Superior temporal gyrus (tissue), 1 donor: ENCODE data around the gene ADPRH.

ENCODE experiments used
- DNase-seq: peaks from one replicate; pipeline ENCODE4 v3.0.0-alpha.2; 2016; ENCODE audit errors: extremely low spot score

ADPRH gene

DNA sequence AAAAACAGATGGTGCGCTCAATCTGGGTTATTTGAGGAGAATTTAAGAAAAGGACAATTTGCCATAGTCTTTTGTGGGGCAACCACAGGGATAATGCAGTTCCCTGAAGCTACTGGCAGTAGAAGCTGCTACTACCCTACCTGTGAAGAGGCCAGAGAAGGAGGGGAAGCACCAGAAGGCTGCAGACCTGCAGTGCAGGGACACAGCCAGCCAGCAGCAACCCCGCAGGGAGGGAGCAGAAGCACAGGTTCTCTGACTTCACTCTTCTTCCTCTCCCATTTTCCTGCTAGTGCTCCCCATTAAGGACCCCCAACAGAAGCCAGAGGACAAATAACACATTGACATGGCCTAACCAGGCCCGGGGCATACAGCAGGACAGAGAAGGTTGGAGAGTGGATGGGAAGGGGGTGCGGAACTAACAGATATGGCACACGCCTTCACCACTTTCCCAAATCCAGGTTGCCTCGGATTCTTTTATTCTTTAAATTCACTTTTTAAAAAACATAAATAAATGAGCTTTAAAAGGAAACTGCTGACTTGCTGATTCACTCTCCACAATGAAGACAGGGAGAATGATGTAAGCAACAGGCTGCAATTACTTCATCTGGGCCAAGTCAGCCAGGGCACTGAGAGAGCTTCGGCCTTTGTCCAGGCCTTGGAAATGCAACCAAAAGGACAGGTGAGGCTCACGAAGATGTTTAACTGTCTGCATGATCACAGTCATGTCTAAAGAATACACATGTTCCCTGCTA lies 51.0 kb downstream of the ADPRH start:
- DNase-seq = no peak

DNA sequence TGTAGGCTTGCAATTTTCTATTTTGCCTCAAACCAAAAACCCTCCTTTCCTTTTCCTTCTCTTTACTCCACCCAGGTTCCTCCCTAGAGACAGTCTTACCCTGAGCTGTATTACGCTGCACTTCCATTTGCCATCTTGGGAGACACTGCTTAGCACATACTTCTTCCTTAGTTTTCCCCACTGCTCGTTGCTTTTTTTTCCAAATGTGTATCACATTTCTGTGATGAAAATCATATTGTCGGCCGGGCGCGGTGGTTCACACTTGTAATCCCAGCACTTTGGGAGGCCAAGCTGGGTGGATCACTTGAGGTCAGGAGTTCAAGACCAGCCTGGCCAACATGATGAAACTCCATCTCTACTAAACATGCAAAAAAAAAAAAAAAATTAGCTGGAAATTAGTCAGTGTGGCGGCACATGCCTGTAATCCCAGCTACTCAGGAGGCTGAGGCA lies 51.6 kb downstream of the ADPRH start:
- no peak for DNase-seq

DNA sequence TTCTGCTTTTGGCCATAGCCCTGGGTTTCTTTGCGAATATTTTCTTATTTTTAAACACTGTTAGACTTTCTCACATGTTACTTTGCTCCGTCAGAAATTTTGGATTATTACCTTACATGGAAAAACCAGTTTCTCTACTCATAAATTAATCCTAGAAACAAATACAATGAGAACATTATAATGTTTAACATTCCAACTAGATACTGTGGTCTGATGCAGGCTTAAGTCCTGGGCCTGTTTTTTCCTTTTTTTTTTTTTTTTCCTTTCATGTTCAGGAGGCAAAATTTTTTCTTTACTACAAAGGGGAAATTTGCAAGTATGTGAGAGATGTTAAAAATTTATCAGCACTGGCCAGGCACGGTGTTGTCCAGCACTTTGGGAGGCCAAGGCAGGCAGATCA lies 52.2 kb downstream of the ADPRH start:
- DNase-seq = no peak

DNA sequence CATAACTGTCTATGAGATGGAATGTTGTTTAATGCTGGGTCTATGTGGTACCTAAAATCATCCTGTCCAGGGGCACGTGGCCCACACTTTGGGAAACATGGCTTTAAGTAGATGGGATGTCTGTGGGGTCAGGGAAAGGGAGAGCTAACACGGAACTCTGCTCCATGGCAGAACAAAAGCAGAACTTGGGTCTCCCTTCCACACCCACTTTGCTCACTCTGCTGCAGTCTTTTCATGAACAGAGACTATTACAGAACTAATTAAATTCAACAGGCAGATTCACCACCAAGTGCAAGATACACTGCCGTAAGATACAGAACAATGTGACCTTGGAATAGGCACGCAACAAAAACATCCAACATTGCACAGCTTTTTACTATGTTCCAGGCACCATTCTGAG lies 52.9 kb downstream of the ADPRH start:
- DNase-seq = no peak

DNA sequence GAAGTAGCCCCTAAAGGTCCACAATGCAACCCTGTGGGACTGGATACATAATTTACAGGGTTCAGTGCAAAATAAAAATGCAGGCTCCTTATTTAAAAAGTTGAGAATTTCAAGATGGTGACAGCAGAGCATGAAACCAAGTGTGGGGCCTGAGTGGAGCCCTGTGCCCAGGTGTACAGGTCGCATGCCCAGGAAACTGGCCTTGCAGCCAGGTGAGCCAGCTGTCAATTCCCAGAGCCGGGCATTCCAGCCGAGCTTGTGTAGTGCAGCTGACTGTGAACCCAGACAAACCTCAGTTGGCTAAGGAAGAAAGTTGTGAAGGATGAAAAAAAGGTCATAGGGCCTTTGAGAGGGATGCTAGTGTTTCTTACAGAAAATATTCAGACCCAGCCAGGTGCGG lies 53.5 kb downstream of the ADPRH start:
- no peak for DNase-seq

DNA sequence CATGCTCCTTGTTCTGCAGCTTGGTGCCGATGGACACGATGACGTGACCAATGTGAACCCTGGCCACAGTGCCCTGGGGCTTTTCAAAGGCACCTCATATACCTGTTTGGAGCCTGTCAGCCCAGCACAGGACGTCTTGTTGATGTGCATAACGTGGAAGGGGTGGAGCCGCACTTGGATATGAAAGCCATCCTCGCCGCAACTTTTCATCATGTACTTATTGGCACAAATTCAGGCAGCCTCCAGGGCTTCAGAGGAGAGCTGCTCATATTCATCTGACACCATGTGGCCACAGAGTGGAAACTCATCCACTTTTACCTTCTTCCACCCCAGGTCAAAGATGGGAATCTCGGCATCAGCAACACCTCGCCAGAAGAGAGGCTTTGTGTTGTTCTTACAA lies 56.4 kb downstream of the ADPRH start:
- no peak for DNase-seq

DNA sequence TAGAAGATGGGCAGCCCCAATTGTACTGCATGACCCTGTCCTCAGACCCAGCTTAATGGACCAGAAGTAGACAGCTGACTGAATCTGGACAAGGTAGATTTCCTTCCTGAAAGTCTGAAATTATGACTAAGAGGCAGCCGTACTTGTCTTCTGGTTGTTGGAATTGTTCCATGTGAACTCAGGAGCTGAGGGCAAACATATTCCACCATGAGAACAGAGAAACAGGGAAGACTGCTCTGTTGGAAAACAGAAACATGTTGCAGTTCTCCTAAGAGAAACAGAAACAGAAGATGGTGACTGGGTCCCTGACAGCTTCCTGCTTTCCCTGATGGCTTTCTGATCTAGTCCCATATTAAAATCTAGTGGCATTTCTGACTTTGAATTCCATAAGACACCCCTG lies 57.0 kb downstream of the ADPRH start:
- no peak for DNase-seq

DNA sequence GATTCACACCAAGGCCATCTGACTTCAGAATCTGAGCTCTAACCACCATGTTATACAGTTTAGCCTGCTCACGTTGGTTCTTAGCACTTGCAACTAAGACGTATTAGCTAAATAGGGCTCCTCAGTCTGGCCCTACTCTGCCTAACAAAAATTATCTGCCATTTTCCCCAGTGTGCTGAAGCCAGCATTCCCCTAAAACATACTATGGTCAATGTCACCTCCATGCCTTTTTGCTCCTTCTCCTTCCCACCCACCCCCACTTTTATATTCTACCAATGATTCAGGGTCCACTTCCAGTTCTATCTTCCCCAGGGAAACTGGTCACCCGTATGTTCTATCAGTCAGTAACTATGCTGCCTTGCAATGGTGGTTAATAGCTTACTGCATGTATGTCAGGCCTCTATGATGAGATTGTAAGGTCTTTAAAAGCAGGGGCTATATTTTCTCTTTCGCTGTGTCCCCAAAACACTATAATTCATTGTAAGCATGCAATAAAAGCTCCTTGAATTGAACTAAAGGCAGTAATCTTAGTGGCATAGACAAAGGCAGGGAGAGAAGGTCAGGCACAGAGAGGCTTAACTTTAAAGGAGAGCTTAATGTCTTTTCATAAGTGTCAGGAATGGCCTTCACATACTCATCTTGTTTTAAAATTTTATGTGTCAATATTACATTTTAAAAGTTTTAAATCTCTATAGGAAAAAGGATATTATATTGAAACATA lies 57.8 kb downstream of the ADPRH start:
- DNase-seq = no peak

DNA sequence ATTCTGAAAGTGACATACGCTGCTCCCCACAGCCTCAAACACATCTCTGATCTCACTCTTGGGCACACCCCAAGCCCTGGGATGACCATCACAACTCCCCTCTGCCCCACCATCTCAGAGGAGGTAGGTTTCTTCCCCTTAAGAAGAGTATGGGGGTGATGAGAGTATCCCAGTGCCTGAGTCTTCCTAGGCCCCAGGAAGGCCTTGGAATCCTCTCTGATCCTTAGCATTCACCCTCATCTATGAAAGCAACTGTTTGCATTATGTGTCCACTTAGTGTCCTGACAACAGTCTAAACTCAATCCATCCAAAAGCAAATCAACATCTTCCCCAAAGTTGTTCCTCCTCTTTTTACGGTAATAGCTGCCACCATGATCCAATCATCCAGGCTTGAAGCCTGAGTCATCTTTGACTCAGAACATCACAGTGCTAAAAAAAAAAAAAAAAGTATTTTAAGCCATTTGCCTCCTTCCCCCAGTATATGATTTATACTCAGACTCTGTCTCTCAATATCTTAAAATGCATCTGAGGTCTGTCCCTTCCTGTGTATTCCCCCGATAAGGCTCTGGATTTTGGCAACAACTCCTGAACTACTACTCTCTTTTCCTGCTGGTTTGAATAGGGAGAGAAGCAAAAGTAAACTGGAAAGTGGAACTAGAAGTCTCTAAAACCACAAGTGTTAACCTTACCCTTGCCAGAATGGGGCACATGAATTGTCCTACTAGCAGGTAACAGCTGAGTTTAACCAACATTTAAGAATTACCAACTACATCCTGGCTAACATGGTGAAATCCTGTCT lies 58.6 kb downstream of the ADPRH start:
- no peak for DNase-seq
